Measurements from ENCODE around the gene MTFP1. TPM values are rescaled to one million over a fixed set of nuclear protein-coding genes. Genes with fewer than 3 reads are reported as not detected.

Gene MTFP1
- total RNA-seq, 1 donor from 2014 or later: 29.9 TPM

GRCh38 chr22:30436196-30436595 lies 10.6 kb downstream of the MTFP1 start:
- Histone ChIP-seq H3K79me2 (ENCODE audit: low read depth) (no peaks in the 10 kb centered on the region), H3K36me3 (no peaks in the 10 kb centered on the region), H3F3A (ENCODE audit: low read depth) (no peaks in the 10 kb centered on the region), H3K4me2 (no peak overlapping the region), H3K9ac (no peak overlapping the region), H4K20me1 (ENCODE audit: low read depth) (no peaks in the 10 kb centered on the region), H3K4me3 (no peak overlapping the region), H3K9me3 (ENCODE audit: low read depth) (no peaks in the 10 kb centered on the region), H2AFZ (replicated peaks) (no peak overlapping the region), H3K4me1 (no peaks in the 10 kb centered on the region), H3K27ac (no peak overlapping the region), H3K27me3 (no peaks in the 10 kb centered on the region)
- Mint-ChIP-seq H3K4me3 (no peak overlapping the region), H3K36me3 (no peaks in the 10 kb centered on the region), H3K4me1 (peaks cover 10% of the 10 kb centered on the region), H3K9me3 (no peaks in the 10 kb centered on the region), H3K27me3 (ENCODE audit: insufficient read depth, low read depth) (no peaks in the 10 kb centered on the region), H3K27ac (no peak overlapping the region)
- no peak for TF ChIP-seq EZH2 (IDR thresholded peaks at IDR 0.05)
- no peak for DNase-seq (ENCODE audit: low spot score)

DNA sequence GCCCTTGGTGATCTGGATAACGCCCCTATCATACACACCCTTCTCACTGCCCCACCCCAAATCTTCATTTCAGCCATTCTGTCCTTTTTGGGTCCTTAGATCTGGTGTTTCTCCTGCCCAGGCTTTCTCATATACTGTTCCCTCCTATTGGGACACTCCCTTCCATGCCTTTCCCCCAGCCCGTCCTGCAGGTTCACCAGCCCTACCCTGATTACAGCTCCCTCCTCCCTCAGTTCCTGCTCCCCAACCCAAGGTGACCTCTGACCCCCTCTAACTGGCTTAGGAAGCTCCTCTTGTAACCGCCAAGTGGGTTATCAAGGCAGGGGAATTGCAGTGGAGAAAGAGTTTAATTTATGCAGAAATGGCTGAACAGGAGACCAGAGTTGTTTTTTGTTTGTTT lies 13.0 kb downstream of the MTFP1 start:
- Histone ChIP-seq H3K36me3 (no peaks in the 10 kb centered on the region), H3K4me3 (no peak overlapping the region), H3K27ac (no peak overlapping the region), H3K27me3 (no peaks in the 10 kb centered on the region), H4K20me1 (ENCODE audit: low read depth) (no peaks in the 10 kb centered on the region), H3K9ac (no peak overlapping the region), H3K4me2 (no peak overlapping the region), H3K9me3 (ENCODE audit: low read depth) (no peaks in the 10 kb centered on the region), H3F3A (ENCODE audit: low read depth) (no peaks in the 10 kb centered on the region), H3K79me2 (ENCODE audit: low read depth) (no peaks in the 10 kb centered on the region), H2AFZ (replicated peaks) (no peak overlapping the region), H3K4me1 (no peaks in the 10 kb centered on the region)
- no peak for DNase-seq (ENCODE audit: low spot score)
- no peak for TF ChIP-seq CTCF (IDR thresholded peaks at IDR 0.05)
- TF ChIP-seq EZH2phosphoT487 (IDR thresholded peaks at IDR 0.05): no peak
- Mint-ChIP-seq H3K36me3 (no peaks in the 10 kb centered on the region), H3K4me1 (peaks cover 12% of the 10 kb centered on the region), H3K27ac (no peak overlapping the region), H3K9me3 (no peaks in the 10 kb centered on the region), H3K4me3 (no peak overlapping the region), H3K27me3 (ENCODE audit: insufficient read depth, low read depth) (no peaks in the 10 kb centered on the region)

DNA sequence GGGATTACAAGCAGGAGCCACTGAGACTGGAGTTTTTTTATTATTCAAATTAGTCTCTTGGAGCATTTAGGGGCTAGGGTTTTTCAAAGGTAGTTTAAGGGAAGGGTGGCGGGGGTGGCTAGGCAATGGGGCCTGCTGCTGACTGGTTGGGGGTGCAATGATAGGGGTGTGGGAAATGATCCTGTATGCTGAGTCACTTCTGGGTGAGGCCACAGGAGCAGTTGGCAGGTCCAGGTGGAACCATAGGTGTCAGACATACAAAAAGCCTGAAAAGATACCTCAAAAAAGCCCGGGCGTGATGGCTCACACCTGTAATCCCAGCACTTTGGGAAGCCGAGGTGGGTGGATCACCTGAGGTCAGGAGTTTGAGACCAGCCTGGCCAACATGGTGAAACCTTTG lies 13.7 kb downstream of the MTFP1 start:
- Mint-ChIP-seq H3K4me3 (no peak overlapping the region), H3K9me3 (no peaks in the 10 kb centered on the region), H3K4me1 (peaks cover 13% of the 10 kb centered on the region), H3K36me3 (no peaks in the 10 kb centered on the region), H3K27me3 (ENCODE audit: insufficient read depth, low read depth) (no peaks in the 10 kb centered on the region), H3K27ac (no peak overlapping the region)
- H3K27me3 ChIP-seq: no peaks in the 10 kb centered on the region
- no peaks in the 10 kb centered on the region for H3K9me3 ChIP-seq (ENCODE audit: low read depth)
- H3K4me1 ChIP-seq: no peaks in the 10 kb centered on the region
- no peak overlapping the region for H3K4me2 ChIP-seq
- DNase-seq (ENCODE audit: low spot score): no peak
- no peaks in the 10 kb centered on the region for H3K36me3 ChIP-seq
- H3F3A ChIP-seq (ENCODE audit: low read depth): peaks cover 2% of the 10 kb centered on the region
- no peak overlapping the region for H2AFZ ChIP-seq (replicated peaks)
- TF ChIP-seq CTCF (IDR thresholded peaks at IDR 0.05): no peak
- no peaks in the 10 kb centered on the region for H3K79me2 ChIP-seq (ENCODE audit: low read depth)
- no peaks in the 10 kb centered on the region for H4K20me1 ChIP-seq (ENCODE audit: low read depth)
- H3K9ac ChIP-seq: no peak overlapping the region
- H3K27ac ChIP-seq: no peak overlapping the region
- no peak overlapping the region for H3K4me3 ChIP-seq

DNA sequence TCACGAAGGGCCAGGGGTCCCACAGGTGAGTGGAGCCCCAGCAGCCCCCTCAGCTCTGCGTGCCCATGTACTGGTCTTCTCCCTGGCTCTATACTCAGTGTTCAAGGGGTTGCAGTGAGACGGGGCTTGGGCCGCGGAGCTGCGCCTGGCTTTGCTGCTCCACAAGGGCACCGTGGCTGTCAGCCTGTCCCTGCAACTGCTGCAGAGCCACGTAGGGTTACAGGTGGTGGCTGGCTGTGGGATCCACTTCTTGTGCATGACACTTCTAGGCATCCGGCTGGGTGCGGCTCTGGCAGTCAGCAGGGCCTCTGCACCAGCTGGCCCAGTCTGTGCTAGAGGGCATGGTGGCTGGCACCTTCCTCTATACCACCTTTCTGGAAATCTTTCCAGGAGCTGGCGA lies 14.3 kb downstream of the MTFP1 start:
- Mint-ChIP-seq H3K36me3 (no peaks in the 10 kb centered on the region), H3K27ac (no peak overlapping the region), H3K9me3 (no peaks in the 10 kb centered on the region), H3K4me3 (no peak overlapping the region), H3K27me3 (ENCODE audit: insufficient read depth, low read depth) (peaks cover 3% of the 10 kb centered on the region), H3K4me1 (peaks cover 19% of the 10 kb centered on the region)
- Histone ChIP-seq H3K4me2 (no peak overlapping the region), H3F3A (ENCODE audit: low read depth) (peaks cover 8% of the 10 kb centered on the region), H3K27me3 (no peaks in the 10 kb centered on the region), H3K4me1 (peaks cover 4% of the 10 kb centered on the region), H3K36me3 (no peaks in the 10 kb centered on the region), H4K20me1 (ENCODE audit: low read depth) (no peaks in the 10 kb centered on the region), H3K9ac (no peak overlapping the region), H2AFZ (replicated peaks) (no peak overlapping the region), H3K9me3 (ENCODE audit: low read depth) (no peaks in the 10 kb centered on the region), H3K4me3 (no peak overlapping the region), H3K79me2 (ENCODE audit: low read depth) (no peaks in the 10 kb centered on the region), H3K27ac (no peak overlapping the region)
- no peak for DNase-seq (ENCODE audit: low spot score)
- TF ChIP-seq EZH2phosphoT487 (IDR thresholded peaks at IDR 0.05): no peak
- no peak for TF ChIP-seq CTCF (IDR thresholded peaks at IDR 0.05)
- no peak for TF ChIP-seq EZH2 (IDR thresholded peaks at IDR 0.05)
